Cerebellar cortex (tissue), 1 donor: ENCODE data around the gene DHTKD1.

Experiments
- DNase-seq: peaks from one replicate; pipeline ENCODE4 v3.0.0-alpha.2; 2015; ENCODE audit warnings: low spot score

Gene DHTKD1, protein sequence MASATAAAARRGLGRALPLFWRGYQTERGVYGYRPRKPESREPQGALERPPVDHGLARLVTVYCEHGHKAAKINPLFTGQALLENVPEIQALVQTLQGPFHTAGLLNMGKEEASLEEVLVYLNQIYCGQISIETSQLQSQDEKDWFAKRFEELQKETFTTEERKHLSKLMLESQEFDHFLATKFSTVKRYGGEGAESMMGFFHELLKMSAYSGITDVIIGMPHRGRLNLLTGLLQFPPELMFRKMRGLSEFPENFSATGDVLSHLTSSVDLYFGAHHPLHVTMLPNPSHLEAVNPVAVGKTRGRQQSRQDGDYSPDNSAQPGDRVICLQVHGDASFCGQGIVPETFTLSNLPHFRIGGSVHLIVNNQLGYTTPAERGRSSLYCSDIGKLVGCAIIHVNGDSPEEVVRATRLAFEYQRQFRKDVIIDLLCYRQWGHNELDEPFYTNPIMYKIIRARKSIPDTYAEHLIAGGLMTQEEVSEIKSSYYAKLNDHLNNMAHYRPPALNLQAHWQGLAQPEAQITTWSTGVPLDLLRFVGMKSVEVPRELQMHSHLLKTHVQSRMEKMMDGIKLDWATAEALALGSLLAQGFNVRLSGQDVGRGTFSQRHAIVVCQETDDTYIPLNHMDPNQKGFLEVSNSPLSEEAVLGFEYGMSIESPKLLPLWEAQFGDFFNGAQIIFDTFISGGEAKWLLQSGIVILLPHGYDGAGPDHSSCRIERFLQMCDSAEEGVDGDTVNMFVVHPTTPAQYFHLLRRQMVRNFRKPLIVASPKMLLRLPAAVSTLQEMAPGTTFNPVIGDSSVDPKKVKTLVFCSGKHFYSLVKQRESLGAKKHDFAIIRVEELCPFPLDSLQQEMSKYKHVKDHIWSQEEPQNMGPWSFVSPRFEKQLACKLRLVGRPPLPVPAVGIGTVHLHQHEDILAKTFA

GRCh38 chr10:12068449-12069269 is at the start of gene DHTKD1:
Gene DHTKD1, plus strand, starts transcription at chr10:12068954. Its CDS starts 80 bp downstream, at chr10:12069034.
- peak; percentile 99 for DNase-seq

- DNase-seq: no peak
Observed at GRCh38 chr10:12019283-12019971, 49.3 kb upstream of the DHTKD1 start.

GRCh38 chr10:12020574-12020973 is 48.2 kb upstream of the DHTKD1 start:
- DNase-seq: no peak

GRCh38 chr10:12022580-12023257 is 46.0 kb upstream of the DHTKD1 start:
- no peak for DNase-seq

GRCh38 chr10:12025591-12025990 is 43.2 kb upstream of the DHTKD1 start:
- no peak for DNase-seq

GRCh38 chr10:12027539-12027938 is 41.2 kb upstream of the DHTKD1 start:
- no peak for DNase-seq

DNA sequence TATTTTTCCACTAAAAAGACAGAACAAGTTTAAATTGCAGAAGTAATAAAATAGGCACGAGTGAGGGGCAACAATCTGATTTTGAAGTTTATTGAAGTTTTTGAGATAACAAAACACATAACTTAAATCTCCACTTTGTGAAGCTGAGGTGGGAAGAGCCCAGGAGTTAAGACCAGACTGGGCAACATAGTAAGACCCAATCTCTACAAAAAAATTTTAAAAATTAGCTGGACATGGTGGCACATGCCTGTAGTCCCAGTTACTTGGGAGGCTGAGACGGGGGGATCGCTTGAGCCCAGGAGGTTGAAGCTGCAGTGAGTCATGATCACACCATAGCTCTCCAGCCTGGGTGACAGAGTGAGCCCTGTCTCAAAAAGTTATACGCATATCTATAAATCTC is 37.4 kb upstream of the DHTKD1 start:
- DNase-seq: no peak

DNA sequence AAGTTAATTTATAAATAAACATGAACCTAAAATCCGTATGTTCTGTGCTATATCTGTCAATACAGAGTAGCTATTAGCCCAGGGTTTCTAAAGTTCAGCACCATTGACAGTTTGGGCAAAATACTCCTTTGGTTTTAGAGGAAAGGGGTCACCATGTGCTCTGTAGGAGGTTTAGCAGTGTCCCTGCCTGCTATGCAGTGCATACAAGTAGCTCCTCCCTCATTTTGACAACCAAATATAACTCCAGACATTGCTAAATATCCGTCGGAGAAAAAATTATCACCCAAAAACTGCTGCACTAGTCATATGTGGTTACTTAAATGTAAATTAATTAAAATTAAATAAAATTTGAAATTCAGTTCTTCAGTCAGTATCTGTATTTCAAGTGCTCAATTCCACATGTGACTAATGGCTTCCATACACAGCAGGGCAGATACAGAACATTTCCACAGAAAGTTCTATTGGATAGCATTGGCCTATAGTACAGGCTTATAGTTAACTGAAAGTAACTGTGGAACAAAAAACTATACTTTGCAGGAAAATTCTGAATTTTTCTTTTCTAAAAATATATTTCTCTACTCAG is 32.6 kb upstream of the DHTKD1 start:
- no peak for DNase-seq

DNA sequence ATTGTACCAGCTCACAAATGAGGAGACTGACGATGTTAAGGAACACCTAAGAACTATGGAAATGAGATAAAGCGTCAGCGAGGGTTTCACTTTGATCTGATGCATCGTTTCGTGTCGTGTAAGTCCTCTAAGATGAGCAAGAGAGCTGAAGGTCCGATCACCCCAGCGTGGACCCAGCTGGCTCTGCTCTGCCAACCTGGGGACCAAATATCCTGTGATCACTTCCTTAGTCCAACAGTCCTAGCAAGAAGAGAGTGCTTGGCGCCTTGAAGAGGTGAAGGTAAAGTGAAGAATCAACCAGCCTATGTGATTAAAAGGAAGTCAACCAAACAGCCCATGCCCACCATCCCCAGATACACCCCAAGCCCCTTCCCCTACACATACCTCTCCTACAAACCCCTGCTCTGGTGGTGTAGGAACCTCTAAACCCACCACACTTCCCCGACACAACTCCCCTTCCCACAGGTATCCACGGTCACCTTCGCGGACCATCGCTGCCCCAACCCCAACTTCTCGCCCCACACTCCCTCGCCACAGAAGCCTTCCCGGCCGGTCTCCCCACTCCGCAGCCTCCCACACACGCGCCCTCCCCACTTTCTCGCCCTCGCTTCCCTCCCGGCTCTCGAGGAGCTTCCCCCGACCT is 26.9 kb upstream of the DHTKD1 start:
- DNase-seq: peak; percentile 26

DNA sequence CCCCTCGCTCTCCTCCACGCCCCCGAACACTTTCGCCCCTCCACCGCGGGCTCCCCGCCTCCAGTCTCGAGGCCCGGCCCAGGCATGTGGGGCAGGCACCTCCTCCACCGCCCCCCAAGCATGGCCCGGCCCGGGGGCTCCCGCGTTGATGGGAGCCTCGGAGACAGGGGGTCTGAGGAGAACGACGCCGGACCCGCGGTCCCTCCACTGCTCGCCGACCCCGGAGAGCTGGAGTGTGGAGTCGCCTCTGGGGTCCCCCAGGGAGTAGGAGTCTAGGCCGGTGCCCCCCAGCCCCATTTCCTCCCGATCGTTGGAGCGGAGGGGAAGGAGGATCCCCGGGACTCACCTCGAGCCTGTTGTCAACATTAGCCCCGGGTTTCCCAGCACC is 26.4 kb upstream of the DHTKD1 start:
- DNase-seq: no peak

- peak; percentile 98 for DNase-seq
Observed at GRCh38 chr10:12042797-12043651, 25.7 kb upstream of the DHTKD1 start, which contains the start of gene UPF2. Gene UPF2, minus strand, starts transcription at chr10:12042809. Its CDS starts 7,386 bp downstream, at chr10:12035423.

GRCh38 chr10:12045596-12045995 is 23.2 kb upstream of the DHTKD1 start:
- DNase-seq: no peak

DNA sequence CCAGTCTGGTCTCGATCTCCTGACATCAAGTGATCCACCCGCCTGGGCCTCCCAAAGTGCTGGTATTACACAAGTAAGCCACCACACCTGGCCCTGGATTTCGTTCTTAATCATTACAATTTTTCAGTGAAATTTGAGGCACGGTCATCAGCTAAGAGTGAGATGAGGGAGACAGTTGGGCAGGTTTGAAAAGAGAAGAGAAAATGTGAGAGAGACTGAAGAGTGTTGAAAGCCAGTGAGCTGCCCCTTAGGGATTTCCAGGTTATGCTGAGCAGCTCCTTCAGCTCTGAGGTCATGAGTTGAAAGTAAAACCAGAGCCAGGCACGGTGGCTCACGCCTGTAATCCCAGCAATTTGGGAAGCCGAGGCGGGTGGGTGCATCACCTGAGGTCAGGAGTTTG is 20.2 kb upstream of the DHTKD1 start:
- DNase-seq: no peak

DNA sequence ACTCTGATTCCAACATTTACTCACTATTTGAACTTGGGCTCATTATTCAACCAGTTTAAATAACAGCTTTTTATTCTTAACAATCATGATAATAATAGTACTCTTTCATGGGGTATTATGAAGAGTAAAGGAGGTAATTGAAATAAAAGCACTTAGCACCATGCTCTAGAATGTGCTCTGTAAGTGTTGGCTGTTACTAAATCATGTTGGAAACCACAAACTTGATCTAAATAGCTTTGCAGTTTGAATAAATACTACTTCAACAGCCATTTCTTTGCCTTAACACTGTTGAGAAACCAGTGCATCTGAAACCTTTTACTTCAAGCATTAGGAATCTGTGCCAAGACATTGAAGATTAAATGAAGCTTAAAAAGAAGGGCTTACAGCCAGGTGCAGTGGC is 18.2 kb upstream of the DHTKD1 start:
- no peak for DNase-seq

GRCh38 chr10:12051241-12051640 is 17.5 kb upstream of the DHTKD1 start:
- no peak for DNase-seq

DNA sequence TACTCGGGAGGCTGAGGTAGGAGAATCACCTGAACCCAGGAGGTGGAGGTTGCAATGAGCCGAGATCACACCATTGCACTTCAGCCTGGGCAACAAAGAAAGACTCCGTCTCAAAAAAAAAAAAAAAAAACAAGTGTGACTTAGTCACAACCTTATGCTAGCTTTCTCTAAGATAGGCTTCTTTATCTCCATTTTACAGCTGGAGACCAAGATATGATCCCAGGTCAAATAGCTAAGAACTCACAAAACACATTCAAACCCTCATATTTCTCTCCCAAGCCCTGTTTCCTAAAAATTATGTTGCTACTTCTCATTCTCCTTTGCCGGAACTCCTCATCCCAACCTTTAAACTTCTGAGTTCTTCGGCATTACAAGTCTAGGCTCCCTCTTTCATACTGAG is 13.0 kb upstream of the DHTKD1 start:
- DNase-seq: no peak

- DNase-seq: no peak
Observed at GRCh38 chr10:12056748-12057147, 12.0 kb upstream of the DHTKD1 start.

GRCh38 chr10:12061124-12061523 is 7.6 kb upstream of the DHTKD1 start:
- no peak for DNase-seq
